Measurements from ENCODE around the gene NACC1.

- no peak for TF ChIP-seq POLR2A (IDR thresholded peaks at IDR 0.05; ENCODE audit: extremely low read depth, insufficient read length)
- TF ChIP-seq CTCF (IDR thresholded peaks at IDR 0.05; ENCODE audit: low read depth, low read length) = no peak
- no peak for TF ChIP-seq MAX (IDR thresholded peaks at IDR 0.05; ENCODE audit: low read depth, low read length)
- TF ChIP-seq MYC (IDR thresholded peaks at IDR 0.05; ENCODE audit: low read depth, low read length) = no peak
These were observed 47.3 kb downstream of the NACC1 start for GRCh38 chr19:13165162-13165997.

Measured in NB4 (cell line).